ENCODE results near the gene PRR7.

GRCh38 chr5:177489119-177489716, 42.6 kb downstream of the PRR7 start:
- TF ChIP-seq, protein P1, sequence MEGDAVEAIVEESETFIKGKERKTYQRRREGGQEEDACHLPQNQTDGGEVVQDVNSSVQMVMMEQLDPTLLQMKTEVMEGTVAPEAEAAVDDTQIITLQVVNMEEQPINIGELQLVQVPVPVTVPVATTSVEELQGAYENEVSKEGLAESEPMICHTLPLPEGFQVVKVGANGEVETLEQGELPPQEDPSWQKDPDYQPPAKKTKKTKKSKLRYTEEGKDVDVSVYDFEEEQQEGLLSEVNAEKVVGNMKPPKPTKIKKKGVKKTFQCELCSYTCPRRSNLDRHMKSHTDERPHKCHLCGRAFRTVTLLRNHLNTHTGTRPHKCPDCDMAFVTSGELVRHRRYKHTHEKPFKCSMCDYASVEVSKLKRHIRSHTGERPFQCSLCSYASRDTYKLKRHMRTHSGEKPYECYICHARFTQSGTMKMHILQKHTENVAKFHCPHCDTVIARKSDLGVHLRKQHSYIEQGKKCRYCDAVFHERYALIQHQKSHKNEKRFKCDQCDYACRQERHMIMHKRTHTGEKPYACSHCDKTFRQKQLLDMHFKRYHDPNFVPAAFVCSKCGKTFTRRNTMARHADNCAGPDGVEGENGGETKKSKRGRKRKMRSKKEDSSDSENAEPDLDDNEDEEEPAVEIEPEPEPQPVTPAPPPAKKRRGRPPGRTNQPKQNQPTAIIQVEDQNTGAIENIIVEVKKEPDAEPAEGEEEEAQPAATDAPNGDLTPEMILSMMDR (IDR thresholded peaks at IDR 0.05), result no peak
- TF ChIP-seq POLR2A (IDR thresholded peaks at IDR 0.05), result no peak
